Liver (tissue), 3 donors: ENCODE measurements around the gene RNASE8.

Experiments used
- CTCF ChIP-seq: fragments of 150-350 bp; IDR thresholded peaks from 2 replicates; pipeline ENCODE4 v1.5.1; 2017; ENCODE audit warnings: improper control_type of control experiment, low read depth, low read length; ENCODE audit not compliant: missing input control
- GABPA ChIP-seq, 2 donors: IDR thresholded peaks in 1 of 2; conservative IDR thresholded peaks in 1 of 2; 2 replicates each; pipeline ENCODE4 v1.6.1; 2016; ENCODE audit warnings: antibody characterized with exemption in 2 of 2, mild to moderate bottlenecking in 1 of 2, moderate library complexity in 1 of 2
- TAF1 ChIP-seq: conservative IDR thresholded peaks from 2 replicates; pipeline ENCODE4 v1.6.1; 2016; ENCODE audit warnings: antibody characterized with exemption, mild to moderate bottlenecking
- YY1 ChIP-seq: IDR thresholded peaks from 2 replicates; pipeline ENCODE4 v1.6.1; 2016; ENCODE audit warnings: antibody characterized with exemption, mild to moderate bottlenecking
- donor health status: healthy.
- donor health status: healthy.

GRCh38 chr14:21073921-21074320 is 16.3 kb downstream of the RNASE8 start:
- TF ChIP-seq CTCF (no peak), YY1 (no peak), GABPA (IDR thresholded peaks at IDR 0.05 in 1 of 2, conservative IDR thresholded peaks at IDR 0.05 in 1 of 2) (no peak), TAF1 (no peak)
